HG02884 (cell line): ENCODE measurements around the gene ACOT13.
"Not testable (repeated sequence)": the region's sequence is repeated elsewhere in the genome, so short reads cannot be mapped to it uniquely, and the experiment has no call there.

ENCODE experiments used
- ATAC-seq: cut with Tn5 transposase; IDR thresholded peaks from one replicate; pipeline ENCODE4 v1.9.1; 2021; ENCODE audit warnings: mild to moderate bottlenecking, moderate library complexity; ENCODE audit not compliant: unreplicated experiment

The ACOT13 gene

GRCh38 chr6:24691550-24691949 is 24.7 kb downstream of the ACOT13 start:
- ATAC-seq = no peak

- no peak for ATAC-seq
Measured at GRCh38 chr6:24692003-24692402, 25.1 kb downstream of the ACOT13 start.

GRCh38 chr6:24692415-24692814 is 25.5 kb downstream of the ACOT13 start:
- ATAC-seq = no peak

GRCh38 chr6:24692848-24693592 is 26.1 kb downstream of the ACOT13 start:
- ATAC-seq = no peak

GRCh38 chr6:24694198-24694597 is 27.3 kb downstream of the ACOT13 start:
- no peak for ATAC-seq

- not testable (repeated sequence) for ATAC-seq
Measured at GRCh38 chr6:24695635-24696034, 28.8 kb downstream of the ACOT13 start.

GRCh38 chr6:24696097-24696496 is 29.2 kb downstream of the ACOT13 start:
- ATAC-seq = no peak

- ATAC-seq = no peak
Measured at GRCh38 chr6:24699521-24700359, 32.9 kb downstream of the ACOT13 start.

GRCh38 chr6:24702720-24703282 is 35.9 kb downstream of the ACOT13 start:
- ATAC-seq = no peak

- ATAC-seq = no peak
Measured at GRCh38 chr6:24704468-24704867, 37.6 kb downstream of the ACOT13 start.

- no peak for ATAC-seq
Measured at GRCh38 chr6:24708612-24709011, 41.7 kb downstream of the ACOT13 start.

- ATAC-seq = no peak
Measured at GRCh38 chr6:24709014-24709711, 42.3 kb downstream of the ACOT13 start.

GRCh38 chr6:24710519-24711303 is 43.8 kb downstream of the ACOT13 start:
- ATAC-seq = no peak

GRCh38 chr6:24716602-24717148 is 49.8 kb downstream of the ACOT13 start:
- ATAC-seq = not testable (repeated sequence)

GRCh38 chr6:24718449-24719124 is 51.7 kb downstream of the ACOT13 start:
- ATAC-seq = no peak

GRCh38 chr6:24719125-24719971 is 52.5 kb downstream of the ACOT13 start, which contains the start of gene C6orf62:
Gene C6orf62 (minus strand): TSS chr6:24719154. CDS start chr6:24718668, 486 bp downstream.
- no peak for ATAC-seq

- ATAC-seq = no peak
Measured at GRCh38 chr6:24720131-24720603, 53.3 kb downstream of the ACOT13 start.
